BLaER1 treated with 17β-estradiol and CSF1 and Interleukin-3, amounts not matched to agents 10 nM and 100 nM (cell line): ENCODE results near the gene ABCB6.

Experiments used
- H3K27ac ChIP-seq, 11 experiments: shearing (Covaris generic); formaldehyde crosslinking; 2 replicates each; pipeline ENCODE4 v1.8.1; 2022
- H3K27me3 ChIP-seq, 11 experiments: shearing (Covaris generic); formaldehyde crosslinking; 2 replicates each; pipeline ENCODE4 v1.8.1; 2022
- H3K36me3 ChIP-seq, 11 experiments: shearing (Covaris generic); formaldehyde crosslinking; 2 replicates each; pipeline ENCODE4 v1.8.1; 2022
- H3K4me1 ChIP-seq, 10 experiments: shearing (Covaris generic); formaldehyde crosslinking; 2 replicates each; pipeline ENCODE4 v1.8.1; 2022
- H3K4me2 ChIP-seq, 11 experiments: shearing (Covaris generic); formaldehyde crosslinking; 2 replicates each; pipeline ENCODE4 v1.8.1; 2022
- H3K4me3 ChIP-seq, 10 experiments: shearing (Covaris generic); formaldehyde crosslinking; 2 replicates each; pipeline ENCODE4 v1.8.1; 2022
- H3K9ac ChIP-seq, 11 experiments: shearing (Covaris generic); formaldehyde crosslinking; 2 replicates each; pipeline ENCODE4 v1.8.1; 2022
- H3K9me3 ChIP-seq, 11 experiments: shearing (Covaris generic); formaldehyde crosslinking; replicated peaks in 1 of 11; 2 replicates each; pipeline ENCODE4 v1.8.1; 2022
- H4K20me1 ChIP-seq, 11 experiments: shearing (Covaris generic); formaldehyde crosslinking; 2 replicates each; pipeline ENCODE4 v1.8.1; 2022
- Cebpa-rat ChIP-seq, 11 experiments: shearing (Covaris generic); IDR thresholded peaks; 2 replicates each; pipeline ENCODE4 v1.8.1; 2022

The ABCB6 gene

DNA sequence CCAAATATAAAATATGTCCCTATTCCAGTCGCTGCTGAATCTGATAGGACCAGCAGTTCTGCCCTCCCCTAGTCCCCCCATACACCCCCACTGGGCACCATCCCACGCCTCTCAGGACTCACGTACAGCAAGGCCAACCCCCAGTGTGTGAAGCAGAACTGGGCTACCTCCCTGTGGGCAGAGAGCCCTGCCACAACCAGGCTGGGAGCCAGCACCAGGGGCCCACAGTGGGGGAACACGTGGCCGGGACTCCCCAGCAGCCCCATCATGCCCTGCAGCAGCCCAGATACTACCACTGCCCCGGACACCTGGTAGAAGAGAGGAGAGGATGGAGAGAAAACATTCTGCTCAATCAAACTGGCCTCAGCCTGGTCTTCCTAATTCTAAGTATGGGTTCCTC is 50.2 kb downstream of the ABCB6 start:
- H3K27me3 ChIP-seq = no peaks in the 10 kb centered on the region
- no peak overlapping the region for H3K4me2 ChIP-seq
- peaks cover 0 to 22% (median 0%) of the 10 kb centered on the region in 10 experiments; a peak in 5 of 20 replicates for H3K4me1 ChIP-seq
- no peak overlapping the region; a peak in 1 of 22 replicates for H3K9ac ChIP-seq
- H3K27ac ChIP-seq = no peak overlapping the region
- no peak overlapping the region for H3K4me3 ChIP-seq
- peaks cover 0 to 33% (median 18%) of the 10 kb centered on the region in 11 experiments; a peak in 13 of 22 replicates for H4K20me1 ChIP-seq
- peaks cover 19 to 54% (median 23%) of the 10 kb centered on the region in 11 experiments for H3K36me3 ChIP-seq
- TF ChIP-seq Cebpa-rat (IDR thresholded peaks at IDR 0.05) = no peak
- no peaks in the 10 kb centered on the region for H3K9me3 ChIP-seq

DNA sequence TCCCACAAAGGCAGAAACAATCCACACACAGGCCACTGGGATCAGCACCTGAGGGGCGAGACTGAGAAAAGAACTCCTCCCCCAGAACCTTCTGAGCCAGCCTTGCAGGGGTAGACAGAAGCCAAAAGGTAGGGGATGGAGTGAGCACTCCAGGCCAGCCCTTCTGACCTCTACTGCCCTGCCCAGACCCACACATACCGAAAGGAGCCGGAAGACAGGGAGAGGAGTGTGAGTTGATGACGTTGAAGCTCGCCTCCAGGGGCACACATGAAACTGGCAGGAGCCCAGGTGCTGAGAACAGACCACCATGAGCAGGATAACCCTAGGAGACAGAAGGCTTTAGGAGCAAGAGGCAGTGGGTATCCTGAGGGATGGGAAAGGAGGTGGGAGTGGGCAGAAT is 50.8 kb downstream of the ABCB6 start:
- H3K36me3 ChIP-seq = peaks cover 14 to 49% (median 18%) of the 10 kb centered on the region in 11 experiments
- H3K27ac ChIP-seq = no peak overlapping the region
- H3K27me3 ChIP-seq = no peaks in the 10 kb centered on the region
- H3K9ac ChIP-seq = no peak overlapping the region
- no peak overlapping the region for H3K4me2 ChIP-seq
- H4K20me1 ChIP-seq = peaks cover 0 to 28% (median 12%) of the 10 kb centered on the region in 11 experiments; a peak in 12 of 22 replicates
- no peaks in the 10 kb centered on the region for H3K9me3 ChIP-seq
- H3K4me1 ChIP-seq = peaks cover 0 to 17% (median 0%) of the 10 kb centered on the region in 10 experiments; a peak in 2 of 20 replicates
- TF ChIP-seq Cebpa-rat (IDR thresholded peaks at IDR 0.05) = no peak
- no peak overlapping the region for H3K4me3 ChIP-seq

DNA sequence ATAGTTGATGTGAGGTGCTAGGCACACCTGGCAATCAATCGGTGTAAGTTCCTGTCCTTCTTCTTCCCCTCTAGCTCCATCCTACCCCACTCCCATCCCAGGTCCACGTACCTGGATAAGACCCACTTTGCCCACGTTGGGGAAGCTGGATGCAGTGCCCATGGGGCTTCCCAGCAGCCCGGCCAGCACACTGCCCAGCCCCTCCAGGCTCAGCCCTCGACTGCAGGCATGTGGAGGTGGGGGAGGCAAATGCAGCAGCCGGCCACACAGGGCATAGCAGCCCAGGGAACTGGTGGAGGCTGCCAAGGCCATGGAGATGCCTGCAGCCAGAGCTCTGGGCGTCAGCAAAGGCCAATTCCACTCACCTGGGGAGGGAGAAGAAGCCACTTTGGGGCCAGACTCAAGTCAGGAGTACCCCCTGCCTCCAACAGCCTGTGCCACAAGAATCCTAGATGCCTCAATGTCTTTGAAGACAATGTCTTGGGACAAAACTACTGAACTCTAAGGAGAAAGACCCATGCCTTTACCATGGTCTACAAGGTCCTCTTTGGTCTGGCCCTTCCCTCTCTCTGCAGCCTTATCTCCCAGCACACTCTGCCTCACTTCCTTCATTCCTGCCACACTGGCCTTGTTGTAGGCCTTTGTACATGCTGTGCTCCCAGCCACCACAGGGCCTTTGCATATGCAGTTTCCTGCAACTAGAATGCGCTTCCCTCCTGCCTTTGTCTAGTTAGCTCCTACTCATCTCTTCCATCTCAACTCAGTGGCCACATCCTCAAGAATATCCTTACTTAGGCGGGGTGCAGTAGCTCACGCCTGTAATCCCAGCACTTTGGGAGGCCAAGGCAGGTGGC is 53.5 kb downstream of the ABCB6 start:
- H3K9ac ChIP-seq = no peak overlapping the region; a peak in 1 of 22 replicates
- H3K27ac ChIP-seq = no peak overlapping the region
- H3K36me3 ChIP-seq = peaks cover 0 to 25% (median 0%) of the 10 kb centered on the region in 11 experiments; a peak in 5 of 22 replicates
- no peak for TF ChIP-seq Cebpa-rat (IDR thresholded peaks at IDR 0.05)
- H4K20me1 ChIP-seq = 0 out of 22 replicates have a peak, but pooled peaks cover 0 to 7% (median 0%) of the 10 kb centered on the region in 11 experiments
- H3K4me3 ChIP-seq = no peak overlapping the region
- peaks cover 6 to 10% (median 9%) of the 10 kb centered on the region in 10 experiments for H3K4me1 ChIP-seq
- H3K9me3 ChIP-seq = no peaks in the 10 kb centered on the region
- H3K27me3 ChIP-seq = no peaks in the 10 kb centered on the region
- no peak overlapping the region for H3K4me2 ChIP-seq

DNA sequence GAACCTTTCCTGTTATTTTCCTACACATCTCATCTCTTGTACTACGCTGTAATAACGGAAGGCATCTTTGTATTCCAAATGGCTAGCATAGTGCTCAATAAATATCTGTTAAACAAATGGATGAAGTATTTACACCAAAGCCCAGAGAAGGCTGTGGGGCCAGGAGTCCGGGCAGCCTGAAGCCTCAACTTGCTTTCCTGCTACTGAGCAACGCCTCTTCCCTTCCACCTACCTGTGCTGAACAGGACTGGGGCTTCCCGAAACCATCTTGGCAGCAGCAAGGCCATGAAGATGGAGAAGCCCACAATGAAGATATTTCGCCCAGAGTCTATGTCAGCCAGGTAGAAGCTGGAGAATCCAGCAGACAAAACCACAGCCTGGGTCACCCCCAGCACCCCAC is 55.6 kb downstream of the ABCB6 start:
- peaks cover 11 to 15% (median 14%) of the 10 kb centered on the region in 10 experiments for H3K4me1 ChIP-seq
- no peak for TF ChIP-seq Cebpa-rat (IDR thresholded peaks at IDR 0.05)
- H3K36me3 ChIP-seq = peaks cover 0 to 26% (median 2%) of the 10 kb centered on the region in 11 experiments; a peak in 13 of 22 replicates
- no peaks in the 10 kb centered on the region for H3K27me3 ChIP-seq
- no peaks in the 10 kb centered on the region for H3K9me3 ChIP-seq
- H4K20me1 ChIP-seq = peaks cover 0 to 11% (median 0%) of the 10 kb centered on the region in 11 experiments; a peak in 5 of 22 replicates
- H3K4me3 ChIP-seq = no peak overlapping the region
- H3K4me2 ChIP-seq = no peak overlapping the region
- H3K27ac ChIP-seq = no peak overlapping the region
- H3K9ac ChIP-seq = no peak overlapping the region

DNA sequence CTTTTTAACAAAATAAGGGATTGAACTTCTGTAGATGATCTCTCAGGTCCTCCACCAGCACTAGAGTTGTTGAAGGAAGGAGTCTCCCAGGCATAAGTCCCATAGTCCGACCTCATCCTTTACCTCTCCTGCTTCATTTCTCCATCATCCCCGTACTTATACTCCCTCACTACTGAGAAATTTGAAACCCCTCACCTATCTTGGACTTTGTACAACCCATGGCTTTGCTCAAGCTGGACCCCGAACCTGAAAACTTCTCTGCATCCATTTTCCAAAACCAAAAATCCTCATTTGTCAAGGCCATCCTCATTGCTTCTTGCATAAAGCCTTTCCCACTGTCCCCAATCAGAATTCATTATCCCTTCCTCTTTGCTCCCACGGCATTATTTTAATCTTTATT is 57.7 kb downstream of the ABCB6 start:
- H3K9me3 ChIP-seq = no peaks in the 10 kb centered on the region
- H3K4me1 ChIP-seq = peaks cover 11 to 15% (median 14%) of the 10 kb centered on the region in 10 experiments
- no peaks in the 10 kb centered on the region for H3K27me3 ChIP-seq
- peak overlapping the region; percentile 59 to 98 (median 80) for H3K4me2 ChIP-seq
- peak overlapping the region; percentile 56 to 75 (median 66) for H3K4me3 ChIP-seq
- no peak for TF ChIP-seq Cebpa-rat (IDR thresholded peaks at IDR 0.05)
- H4K20me1 ChIP-seq = peaks cover 0 to 29% (median 0%) of the 10 kb centered on the region in 11 experiments; a peak in 6 of 22 replicates
- H3K27ac ChIP-seq = peak overlapping the region in 6 of 11 experiments; percentile 83 to 94 (median 90); a peak in 10 of 22 replicates
- H3K9ac ChIP-seq = peak overlapping the region; percentile 77 to 94 (median 88); a peak in 20 of 22 replicates
- H3K36me3 ChIP-seq = peaks cover 11 to 32% (median 20%) of the 10 kb centered on the region in 11 experiments; a peak in 21 of 22 replicates

DNA sequence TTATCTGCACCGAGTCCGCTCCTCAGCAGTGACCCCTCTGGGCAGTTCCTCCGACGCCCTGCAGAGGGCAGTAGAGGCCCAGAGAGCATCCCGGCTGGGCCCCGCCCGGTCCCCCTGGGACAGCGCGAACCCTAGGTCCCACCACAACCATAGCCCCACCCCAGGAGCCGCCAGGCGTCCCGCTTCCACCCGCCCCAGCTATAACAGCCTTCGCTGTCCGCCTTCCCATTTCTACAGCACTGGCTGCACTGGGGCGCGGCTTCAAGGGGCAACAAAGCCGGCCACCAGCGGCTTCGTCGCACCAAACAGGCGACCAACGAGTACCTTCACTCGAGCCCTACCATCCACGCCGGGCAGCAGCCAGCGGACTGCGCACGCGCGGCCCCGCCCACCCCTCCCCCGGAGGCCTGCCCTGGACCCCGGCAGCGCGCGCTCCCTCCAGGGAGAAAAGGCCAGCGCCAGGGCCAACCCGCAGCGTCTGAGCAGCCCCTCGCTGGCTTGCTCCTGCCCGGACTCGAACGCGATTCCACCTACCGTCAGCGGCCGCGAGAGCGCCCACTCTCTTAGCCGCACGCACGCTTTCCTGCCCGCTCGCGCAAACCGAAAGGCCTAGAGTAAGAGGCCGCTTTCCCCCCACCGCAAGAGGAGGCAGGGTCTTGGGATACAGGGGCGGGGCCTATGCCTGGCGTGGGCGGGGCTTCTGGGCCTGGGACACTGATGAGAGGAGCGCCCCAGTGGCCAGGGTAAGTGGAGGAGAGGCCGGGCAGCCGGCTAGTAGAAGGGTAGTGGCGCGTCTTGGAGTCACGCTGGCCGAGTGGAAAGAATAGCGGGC is 58.4 kb downstream of the ABCB6 start, which contains the start of gene NHEJ1:
Gene NHEJ1 (minus strand): TSS at position 630 of the 832 bp plus-strand sequence. CDS start 2,453 bp downstream, outside the sequence.
- Histone ChIP-seq H4K20me1 (peaks cover 0 to 29% (median 0%) of the 10 kb centered on the region in 11 experiments; a peak in 7 of 22 replicates), H3K9ac (peak within 1 kb of the TSS; percentile 77 to 94 (median 88)), H3K9me3 (no peaks in the 10 kb centered on the region), H3K4me1 (peaks cover 11 to 15% (median 14%) of the 10 kb centered on the region in 10 experiments), H3K27me3 (no peaks in the 10 kb centered on the region), H3K27ac (peak within 1 kb of the TSS; percentile 63 to 94 (median 83); a peak in 21 of 22 replicates), H3K4me3 (peak within 1 kb of the TSS; percentile 56 to 75 (median 66)), H3K36me3 (peaks cover 15 to 34% (median 24%) of the 10 kb centered on the region in 11 experiments; a peak in 21 of 22 replicates), H3K4me2 (peak within 1 kb of the TSS; percentile 59 to 98 (median 89))
- no peak for TF ChIP-seq Cebpa-rat (IDR thresholded peaks at IDR 0.05)
